HK-2 (cell line): ENCODE results near the gene HES2.
"Not testable (repeated sequence)": the region's sequence is repeated elsewhere in the genome, so short reads cannot be mapped to it uniquely, and the experiment has no call there.

ENCODE experiments used
- DNase-seq: peaks from one replicate; pipeline ENCODE4 v3.0.0-alpha.2; 2018; ENCODE audit not compliant: unreplicated experiment

The HES2 gene, protein sequence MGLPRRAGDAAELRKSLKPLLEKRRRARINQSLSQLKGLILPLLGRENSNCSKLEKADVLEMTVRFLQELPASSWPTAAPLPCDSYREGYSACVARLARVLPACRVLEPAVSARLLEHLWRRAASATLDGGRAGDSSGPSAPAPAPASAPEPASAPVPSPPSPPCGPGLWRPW

GRCh38 chr1:6419804-6420453 lies at the start of gene HES2:
Gene HES2, minus strand, starts transcription at chr1:6419919. Its CDS starts 99 bp downstream, at chr1:6419820.
- no peak for DNase-seq

- no peak for DNase-seq
Observed at GRCh38 chr1:6468729-6469461, 49.2 kb upstream of the HES2 start.

DNA sequence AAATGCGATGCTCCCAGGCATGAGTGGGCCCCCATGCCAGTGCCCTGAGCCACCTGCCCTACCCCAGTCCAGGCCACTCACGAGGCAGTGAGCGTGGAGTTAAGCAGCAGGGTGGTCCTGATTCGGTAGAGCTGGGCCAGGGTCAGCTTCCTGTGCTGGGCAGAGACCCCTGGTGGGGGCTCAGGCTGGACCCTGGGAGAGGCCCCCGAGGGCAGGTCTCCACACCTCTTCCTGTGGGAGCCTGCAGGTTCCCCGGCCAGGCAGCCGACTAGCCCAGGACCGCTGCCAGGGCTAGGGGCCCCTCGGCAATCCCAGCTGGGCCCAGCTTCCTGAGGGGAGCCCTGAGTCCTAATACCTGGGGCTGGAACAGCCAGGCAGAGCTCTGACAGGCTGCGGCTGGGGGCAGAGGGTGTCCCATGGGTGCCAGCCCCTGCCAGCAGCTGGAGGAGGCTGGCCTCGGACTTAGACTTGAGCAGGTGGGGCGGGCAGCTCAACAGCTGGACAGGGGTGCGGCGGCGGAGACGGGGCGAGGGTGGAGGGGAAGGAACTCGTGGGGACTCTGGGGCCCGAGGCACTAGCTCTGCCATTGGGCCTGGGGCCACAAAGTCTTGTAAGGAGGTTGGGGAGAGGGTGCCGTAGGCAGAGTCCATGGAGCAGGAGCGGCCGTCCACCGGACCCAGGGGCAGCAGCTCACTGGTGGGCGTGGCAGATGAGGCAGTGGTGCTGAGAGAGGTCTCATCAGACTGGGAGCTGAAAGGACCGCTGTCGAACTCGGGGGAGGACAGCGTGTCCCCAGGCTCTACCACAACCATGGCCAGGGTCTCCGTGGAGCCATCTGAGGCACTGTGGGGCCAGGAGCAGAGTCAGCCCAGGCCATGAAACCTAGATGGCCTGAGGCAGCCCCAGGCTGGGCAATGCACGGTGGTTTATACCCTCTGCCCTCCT lies 48.3 kb upstream of the HES2 start:
- DNase-seq: no peak

DNA sequence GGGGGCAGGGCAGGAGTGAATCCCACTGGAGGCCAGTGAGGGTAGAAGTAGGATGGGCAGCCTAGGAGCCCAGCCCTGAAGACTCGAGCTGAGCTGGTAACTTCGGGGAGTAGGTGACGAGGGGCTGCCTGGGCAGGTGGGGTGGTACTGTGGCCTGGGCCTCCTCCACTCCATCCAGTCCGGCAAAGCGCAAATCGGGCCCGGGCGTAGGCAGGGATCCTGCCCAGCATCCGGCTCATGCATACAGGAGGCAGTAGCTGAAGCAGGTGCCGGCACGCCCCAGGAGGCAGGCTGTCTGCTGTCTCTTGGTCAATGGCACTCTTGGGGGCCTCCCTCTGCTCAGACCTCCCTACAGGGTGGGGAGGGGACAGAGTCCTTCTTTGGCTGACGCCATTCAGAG lies 47.5 kb upstream of the HES2 start:
- DNase-seq: no peak

GRCh38 chr1:6466751-6467150 lies 47.0 kb upstream of the HES2 start:
- no peak for DNase-seq

- DNase-seq: no peak
Observed at GRCh38 chr1:6466023-6466422, 46.3 kb upstream of the HES2 start, which contains the start of gene TNFRSF25. Gene TNFRSF25, minus strand, starts transcription at chr1:6466173. Its CDS starts 66 bp downstream, at chr1:6466107.

DNA sequence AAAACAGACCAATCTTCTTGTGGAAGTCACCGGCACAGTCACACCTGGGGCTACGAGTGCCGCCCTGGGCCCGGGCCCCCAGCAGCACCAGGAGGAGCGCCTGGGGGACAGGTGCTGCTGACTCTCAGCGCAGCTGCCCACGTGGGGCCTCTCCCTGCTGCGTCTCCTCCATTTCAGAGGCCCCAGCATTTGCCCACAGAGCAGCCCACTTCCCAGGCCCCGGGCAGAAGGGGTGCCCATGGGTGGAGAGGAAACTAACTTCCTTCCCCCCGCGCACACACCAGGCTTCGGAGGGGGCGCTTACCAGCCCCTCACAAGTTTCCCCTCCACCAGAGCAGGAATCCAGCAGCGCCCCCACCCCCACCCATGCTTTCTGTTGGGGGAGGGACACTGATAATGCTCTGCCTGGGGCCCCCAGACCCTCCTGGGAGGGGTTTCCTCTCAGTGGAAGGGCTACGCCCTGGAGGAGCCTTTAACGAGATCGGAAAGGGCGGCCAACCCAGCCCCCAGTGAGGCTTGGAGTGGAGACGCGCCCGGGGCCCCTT lies 45.8 kb upstream of the HES2 start:
- DNase-seq: no peak

- no peak for DNase-seq
Observed at GRCh38 chr1:6464915-6465314, 45.2 kb upstream of the HES2 start.

GRCh38 chr1:6464514-6464836 lies 44.8 kb upstream of the HES2 start:
- DNase-seq: no peak

GRCh38 chr1:6463120-6463412 lies 43.3 kb upstream of the HES2 start:
- no peak for DNase-seq

DNA sequence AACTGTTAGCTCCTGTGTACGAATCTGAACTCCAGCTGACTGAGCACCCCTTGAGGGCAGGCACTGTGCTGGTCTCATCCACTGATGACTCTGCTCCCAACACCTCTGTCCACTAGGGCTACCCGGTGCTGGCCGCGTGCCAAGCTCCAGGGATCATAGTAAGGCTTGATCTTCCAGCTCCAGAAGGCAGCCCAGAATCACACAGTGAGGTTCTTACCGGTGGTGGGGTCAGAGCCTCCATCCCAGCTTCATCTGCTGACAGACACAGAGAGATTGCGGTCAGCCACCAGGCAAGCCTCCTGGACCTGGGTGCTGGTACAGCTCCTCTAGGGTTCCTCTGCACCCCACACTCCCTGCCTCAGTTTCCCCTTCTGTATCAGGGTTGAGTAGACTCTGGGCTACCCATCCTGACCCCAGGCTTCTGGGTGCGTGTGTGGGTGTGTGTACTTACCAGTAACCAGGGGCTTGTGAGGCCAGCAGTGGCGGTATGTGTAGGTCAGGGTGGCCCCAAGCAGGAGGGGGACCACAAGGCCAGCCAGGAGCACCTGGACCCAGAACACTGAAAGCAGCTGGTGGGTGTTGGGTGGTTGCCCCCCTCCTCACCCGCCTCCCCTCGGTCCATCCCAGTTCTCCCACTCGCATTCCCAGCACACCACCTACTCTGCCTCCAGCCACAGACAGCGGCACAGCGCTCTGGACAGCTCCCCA lies 42.8 kb upstream of the HES2 start:
- DNase-seq: no peak

DNA sequence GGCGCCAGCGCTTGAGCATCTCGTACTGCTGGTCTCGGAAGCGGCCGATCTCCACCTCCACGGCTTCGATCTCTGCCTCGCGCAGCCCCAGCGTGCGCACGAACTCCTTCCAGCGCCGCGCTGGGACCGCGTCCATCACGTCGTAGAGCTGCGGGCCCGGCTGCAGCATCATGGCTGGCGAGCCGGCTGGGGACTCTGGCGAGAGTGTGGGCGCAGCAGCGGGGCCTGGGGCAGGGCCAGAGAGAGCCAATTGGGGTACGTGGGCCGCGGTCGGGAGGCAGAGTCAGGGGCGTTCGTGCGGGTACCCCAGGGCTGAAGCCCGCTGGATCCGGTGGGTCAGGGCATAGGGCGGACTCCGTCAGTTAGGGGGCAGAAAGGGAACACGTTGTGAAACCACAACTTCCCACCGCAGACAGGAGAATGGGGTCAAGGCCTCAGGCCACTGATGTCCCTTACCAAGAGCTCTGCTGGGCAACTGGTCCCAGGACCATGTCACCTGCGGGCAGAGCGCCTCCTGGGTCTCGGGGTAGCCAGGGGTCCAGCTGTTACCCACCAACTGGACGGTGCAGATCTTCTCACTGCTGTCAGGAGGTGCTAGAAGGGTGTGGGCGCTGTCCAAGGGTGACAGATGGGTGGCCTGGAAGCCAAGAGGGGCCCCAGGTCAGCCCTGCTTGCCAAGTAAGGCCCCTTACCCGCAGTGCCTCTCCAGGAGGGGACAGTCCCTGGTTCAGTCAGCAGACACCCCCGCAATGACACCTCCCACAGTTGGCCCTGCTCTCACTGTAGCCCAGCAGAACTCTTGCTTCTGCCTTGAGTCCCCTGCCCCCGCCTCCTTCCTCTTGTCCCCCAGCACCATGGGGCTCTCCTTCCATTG lies 42.1 kb upstream of the HES2 start:
- no peak for DNase-seq

DNA sequence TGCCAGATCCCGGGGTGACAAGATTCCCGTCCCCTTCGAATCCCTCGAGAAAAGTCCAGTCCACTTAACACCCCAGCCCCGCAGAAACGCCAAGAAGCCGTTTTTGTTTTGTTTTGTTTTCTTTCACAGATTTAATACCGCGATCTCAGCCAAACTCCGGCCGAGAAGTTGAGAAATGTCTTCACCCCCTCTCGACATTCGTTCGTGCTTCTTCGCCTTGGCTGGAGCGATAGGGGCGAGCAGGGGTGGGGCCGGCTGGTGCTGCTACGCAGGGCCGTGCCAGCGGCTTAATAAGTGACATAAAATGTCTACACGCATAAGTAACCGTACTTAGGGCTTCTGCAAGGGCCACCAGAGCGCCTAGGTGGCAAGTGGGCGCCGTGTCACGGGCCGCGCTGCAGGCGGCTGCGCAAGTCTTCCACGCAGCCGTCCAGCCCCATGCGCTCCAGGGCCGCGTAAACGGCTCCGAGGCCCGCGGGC lies 41.4 kb upstream of the HES2 start:
- no peak for DNase-seq

DNA sequence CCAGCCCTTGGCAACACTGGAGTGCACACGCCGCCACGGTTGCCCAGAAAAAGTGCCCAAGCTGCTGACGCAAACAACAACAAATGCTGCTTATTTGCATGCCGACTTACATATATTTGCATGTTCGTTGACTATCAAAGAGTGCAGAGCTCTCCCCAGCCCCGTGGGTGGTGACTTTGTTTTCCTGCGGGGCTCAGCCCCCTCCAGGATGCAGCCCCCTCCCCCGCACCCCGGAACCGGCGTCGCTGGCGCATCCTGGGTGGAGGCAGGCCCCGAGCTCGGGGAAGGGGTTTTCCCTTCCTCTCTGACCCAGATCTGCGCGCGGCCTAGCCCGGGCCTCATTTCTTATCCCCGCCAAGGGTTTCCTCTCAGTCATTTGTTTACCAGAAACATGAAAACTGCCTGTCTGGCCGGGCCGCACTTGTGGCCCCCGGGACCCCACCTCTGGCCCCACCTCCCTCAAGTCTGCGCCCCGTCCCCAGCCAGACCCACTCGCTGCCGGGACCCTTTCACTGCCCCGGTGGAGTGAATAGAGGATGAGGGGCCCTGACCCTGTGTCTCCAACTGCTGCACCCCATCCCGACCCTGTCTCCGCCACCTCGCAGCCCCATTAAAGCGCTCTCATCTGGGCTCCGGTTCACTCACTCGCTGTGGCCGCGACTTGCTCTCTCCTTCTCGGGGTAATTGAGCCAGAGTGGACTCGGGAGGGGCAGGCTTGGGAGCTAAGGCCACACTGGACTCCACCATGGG lies 40.8 kb upstream of the HES2 start:
- no peak for DNase-seq

DNA sequence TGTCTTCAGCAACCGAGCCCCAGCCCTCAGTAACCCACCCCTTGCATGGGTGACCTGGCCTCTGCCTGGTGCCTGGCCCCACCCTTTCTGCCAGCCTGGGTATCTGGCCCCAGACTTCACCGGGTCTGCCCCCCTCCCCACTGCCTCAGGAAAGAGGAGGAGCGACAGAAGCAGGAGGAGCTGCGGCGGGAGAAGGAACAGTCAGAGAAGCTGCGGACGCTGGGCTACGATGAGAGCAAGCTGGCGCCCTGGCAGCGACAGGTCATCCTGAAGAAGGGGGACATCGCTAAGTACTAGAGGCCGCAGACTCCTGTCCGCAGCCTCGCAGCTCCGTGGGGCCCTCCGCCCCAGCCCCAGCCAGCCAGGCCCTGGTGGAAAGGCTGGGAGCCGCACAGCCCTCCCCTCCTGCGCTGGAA lies 40.1 kb upstream of the HES2 start:
- DNase-seq: no peak

- DNase-seq: no peak
Observed at GRCh38 chr1:6456800-6457466, 37.2 kb upstream of the HES2 start.

GRCh38 chr1:6455752-6456520 lies 36.2 kb upstream of the HES2 start:
- not testable (repeated sequence) for DNase-seq
